GM19455 (cell line): Measurements from ENCODE around the gene DZIP1L.
"Not testable (repeated sequence)": the region's sequence is repeated elsewhere in the genome, so short reads cannot be mapped to it uniquely, and the experiment has no call there.

ENCODE experiments used
- ATAC-seq: cut with Tn5 transposase; IDR thresholded peaks from one replicate; pipeline ENCODE4 v1.9.1; 2021; ENCODE audit not compliant: unreplicated experiment

The DZIP1L gene

GRCh38 chr3:138114988-138115971, at the start of gene DZIP1L:
TSS of gene DZIP1L (minus strand) at chr3:138115608. CDS start at chr3:138103971, 11,637 bp downstream.
- ATAC-seq = peak; percentile 82

- no peak for ATAC-seq
Measured at GRCh38 chr3:138165061-138165460, 49.7 kb upstream of the DZIP1L start.

- ATAC-seq = no peak
Measured at GRCh38 chr3:138157743-138158142, 42.3 kb upstream of the DZIP1L start.

- no peak for ATAC-seq
Measured at GRCh38 chr3:138154534-138154933, 39.1 kb upstream of the DZIP1L start.

- ATAC-seq = no peak
Measured at GRCh38 chr3:138148503-138148902, 33.1 kb upstream of the DZIP1L start.

GRCh38 chr3:138142181-138142580, 26.8 kb upstream of the DZIP1L start:
- not testable (repeated sequence) for ATAC-seq

GRCh38 chr3:138140940-138141339, 25.5 kb upstream of the DZIP1L start:
- ATAC-seq = no peak

- no peak for ATAC-seq
Measured at GRCh38 chr3:138139691-138140090, 24.3 kb upstream of the DZIP1L start.

- ATAC-seq = no peak
Measured at GRCh38 chr3:138137861-138138260, 22.5 kb upstream of the DZIP1L start.

- ATAC-seq = no peak
Measured at GRCh38 chr3:138136201-138136600, 20.8 kb upstream of the DZIP1L start.

GRCh38 chr3:138135833-138136194, 20.4 kb upstream of the DZIP1L start:
- no peak for ATAC-seq

- no peak for ATAC-seq
Measured at GRCh38 chr3:138135146-138135832, 19.9 kb upstream of the DZIP1L start.

GRCh38 chr3:138132239-138132638, 16.8 kb upstream of the DZIP1L start, which contains the start of gene A4GNT:
TSS of gene A4GNT (minus strand) at chr3:138132390. CDS start at chr3:138131256, 1,134 bp downstream.
- no peak for ATAC-seq

GRCh38 chr3:138127636-138128365, 12.4 kb upstream of the DZIP1L start:
- ATAC-seq = no peak

GRCh38 chr3:138125548-138126221, 10.3 kb upstream of the DZIP1L start:
- ATAC-seq = no peak

- ATAC-seq = no peak
Measured at GRCh38 chr3:138124706-138125355, 9.4 kb upstream of the DZIP1L start.

- no peak for ATAC-seq
Measured at GRCh38 chr3:138124188-138124587, 8.8 kb upstream of the DZIP1L start.

GRCh38 chr3:138119423-138119766, 4.0 kb upstream of the DZIP1L start:
- no peak for ATAC-seq

- peak; percentile 64 for ATAC-seq
Measured at GRCh38 chr3:138118612-138119422, 3.4 kb upstream of the DZIP1L start.
